Measurements from ENCODE around the gene TBP.

Gene TBP

GRCh38 chr6:170552765-170553533, 1.2 kb upstream of the TBP start, which contains the start of gene PSMB1:
PSMB1 (minus strand) TSS chr6:170553307; CDS start chr6:170553242, 65 bp downstream.
- TF ChIP-seq Cebpa-rat (IDR thresholded peaks at IDR 0.05), result no peak; a peak in 2 of 22 replicates
- peaks cover 34 to 52% (median 45%) of the 10 kb centered on the region in 11 experiments for H3K36me3 ChIP-seq
- peak within 1 kb of the TSS; percentile 82 to 99 (median 93) for H3K4me2 ChIP-seq

GRCh38 chr6:170553534-170554012, 596 bp upstream of the TBP start:
- H3K27me3 ChIP-seq, result no peaks in the 10 kb centered on the region
- H4K20me1 ChIP-seq, result peaks cover 36 to 79% (median 54%) of the 10 kb centered on the region in 11 experiments
- H3K9me3 ChIP-seq (replicated peaks in 1 of 11), result no peaks in the 10 kb centered on the region
- H3K9ac ChIP-seq, result peak overlapping the region; percentile 87 to 97 (median 94)
- peaks cover 34 to 52% (median 45%) of the 10 kb centered on the region in 11 experiments for H3K36me3 ChIP-seq
- TF ChIP-seq Cebpa-rat (IDR thresholded peaks at IDR 0.05), result peak in 1 of 11 experiments; percentile 28; a peak in 1 of 22 replicates
- H3K27ac ChIP-seq, result peak overlapping the region; percentile 80 to 97 (median 92)
- H3K4me3 ChIP-seq, result peak overlapping the region; percentile 77 to 97 (median 91)
- peaks cover 33 to 50% (median 39%) of the 10 kb centered on the region in 10 experiments for H3K4me1 ChIP-seq
- peak overlapping the region; percentile 75 to 91 (median 83) for H3K4me2 ChIP-seq

More at GRCh38 chr6:170552765-170553533, 1.2 kb upstream of the TBP start, which contains the start of gene PSMB1:
- H3K4me1 ChIP-seq, result peaks cover 33 to 50% (median 39%) of the 10 kb centered on the region in 10 experiments
- no peaks in the 10 kb centered on the region for H3K9me3 ChIP-seq (replicated peaks in 1 of 11)
- peak within 1 kb of the TSS; percentile 87 to 97 (median 94) for H3K9ac ChIP-seq
- H3K4me3 ChIP-seq, result peak within 1 kb of the TSS; percentile 77 to 97 (median 91)
- H4K20me1 ChIP-seq, result peaks cover 41 to 79% (median 57%) of the 10 kb centered on the region in 11 experiments
- no peaks in the 10 kb centered on the region for H3K27me3 ChIP-seq
- H3K27ac ChIP-seq, result peak within 1 kb of the TSS; percentile 80 to 97 (median 92)

- H4K20me1 ChIP-seq, result peaks cover 26 to 79% (median 50%) of the 10 kb centered on the region in 11 experiments
- peak overlapping the region; percentile 70 to 96 (median 92) for H3K27ac ChIP-seq
- no peak for TF ChIP-seq Cebpa-rat (IDR thresholded peaks at IDR 0.05)
- H3K4me1 ChIP-seq, result peaks cover 33 to 50% (median 37%) of the 10 kb centered on the region in 10 experiments
- H3K4me2 ChIP-seq, result peak overlapping the region; percentile 86 to 98 (median 93)
- peak overlapping the region; percentile 77 to 97 (median 91) for H3K4me3 ChIP-seq
- H3K9ac ChIP-seq, result peak overlapping the region; percentile 87 to 97 (median 94)
- H3K27me3 ChIP-seq, result no peaks in the 10 kb centered on the region
- no peaks in the 10 kb centered on the region for H3K9me3 ChIP-seq (replicated peaks in 1 of 11)
- peaks cover 33 to 52% (median 45%) of the 10 kb centered on the region in 11 experiments; a peak in 21 of 22 replicates for H3K36me3 ChIP-seq
Measured at GRCh38 chr6:170554796-170555137, 598 bp downstream of the TBP start.

- no peak for TF ChIP-seq Cebpa-rat (IDR thresholded peaks at IDR 0.05)
- Histone ChIP-seq H3K4me1 (peaks cover 30 to 45% (median 33%) of the 10 kb centered on the region in 10 experiments), H3K36me3 (peaks cover 28 to 52% (median 45%) of the 10 kb centered on the region in 11 experiments; a peak in 21 of 22 replicates), H4K20me1 (peaks cover 21 to 79% (median 50%) of the 10 kb centered on the region in 11 experiments; a peak in 21 of 22 replicates), H3K4me2 (peak overlapping the region; percentile 86 to 98 (median 93)), H3K27me3 (no peaks in the 10 kb centered on the region), H3K9ac (peak overlapping the region; percentile 87 to 97 (median 94)), H3K27ac (peak overlapping the region in 4 of 11 experiments; percentile 89 to 96 (median 93); a peak in 5 of 22 replicates), H3K9me3 (replicated peaks in 1 of 11) (no peaks in the 10 kb centered on the region), H3K4me3 (peak overlapping the region; percentile 77 to 97 (median 91))
Measured at GRCh38 chr6:170555305-170555704, 1.1 kb downstream of the TBP start.

GRCh38 chr6:170561555-170561954, 7.4 kb downstream of the TBP start:
- Histone ChIP-seq H3K4me1 (peaks cover 0 to 7% (median 0%) of the 10 kb centered on the region in 10 experiments; a peak in 6 of 20 replicates), H3K36me3 (peaks cover 80 to 100% (median 99%) of the 10 kb centered on the region in 11 experiments), H3K4me2 (no peak overlapping the region), H3K9me3 (replicated peaks in 1 of 11) (no peaks in the 10 kb centered on the region), H3K27ac (no peak overlapping the region), H4K20me1 (peaks cover 11 to 89% (median 42%) of the 10 kb centered on the region in 11 experiments; a peak in 20 of 22 replicates), H3K4me3 (no peak overlapping the region), H3K27me3 (no peaks in the 10 kb centered on the region), H3K9ac (no peak overlapping the region)
- TF ChIP-seq Cebpa-rat (IDR thresholded peaks at IDR 0.05), result no peak

- no peak overlapping the region for H3K4me3 ChIP-seq
- H3K36me3 ChIP-seq, result peaks cover 87 to 100% (median 99%) of the 10 kb centered on the region in 11 experiments
- no peaks in the 10 kb centered on the region for H3K9me3 ChIP-seq (replicated peaks in 1 of 11)
- no peak overlapping the region for H3K4me2 ChIP-seq
- H3K4me1 ChIP-seq, result no peaks in the 10 kb centered on the region
- no peak for TF ChIP-seq Cebpa-rat (IDR thresholded peaks at IDR 0.05)
- H3K9ac ChIP-seq, result no peak overlapping the region
- no peaks in the 10 kb centered on the region for H3K27me3 ChIP-seq
- peaks cover 11 to 55% (median 27%) of the 10 kb centered on the region in 11 experiments; a peak in 19 of 22 replicates for H4K20me1 ChIP-seq
- no peak overlapping the region for H3K27ac ChIP-seq
Measured at GRCh38 chr6:170564936-170565530, 10.9 kb downstream of the TBP start.

GRCh38 chr6:170572704-170573466, 18.7 kb downstream of the TBP start:
- Histone ChIP-seq H3K27ac (no peak overlapping the region), H3K36me3 (peaks cover 92 to 100% (median 97%) of the 10 kb centered on the region in 11 experiments), H3K9me3 (replicated peaks in 1 of 11) (no peaks in the 10 kb centered on the region), H3K4me2 (no peak overlapping the region), H3K4me1 (peaks cover 0 to 8% (median 0%) of the 10 kb centered on the region in 10 experiments; a peak in 1 of 20 replicates), H3K9ac (no peak overlapping the region), H3K4me3 (no peak overlapping the region), H4K20me1 (peaks cover 0 to 35% (median 20%) of the 10 kb centered on the region in 11 experiments; a peak in 15 of 22 replicates), H3K27me3 (no peaks in the 10 kb centered on the region)
- no peak for TF ChIP-seq Cebpa-rat (IDR thresholded peaks at IDR 0.05)

GRCh38 chr6:170575250-170575649, 21.1 kb downstream of the TBP start:
- H3K36me3 ChIP-seq, result peaks cover 92 to 100% (median 97%) of the 10 kb centered on the region in 11 experiments
- no peak overlapping the region for H3K9ac ChIP-seq
- no peak overlapping the region for H3K4me2 ChIP-seq
- H3K27ac ChIP-seq, result no peak overlapping the region
- TF ChIP-seq Cebpa-rat (IDR thresholded peaks at IDR 0.05), result no peak
- peaks cover 0 to 54% (median 32%) of the 10 kb centered on the region in 11 experiments; a peak in 18 of 22 replicates for H4K20me1 ChIP-seq
- H3K4me3 ChIP-seq, result no peak overlapping the region
- peaks cover 0 to 11% (median 8%) of the 10 kb centered on the region in 10 experiments; a peak in 12 of 20 replicates for H3K4me1 ChIP-seq
- no peaks in the 10 kb centered on the region for H3K9me3 ChIP-seq (replicated peaks in 1 of 11)
- no peaks in the 10 kb centered on the region for H3K27me3 ChIP-seq
